HepG2 (cell line): ENCODE measurements around the gene MOK. TPM values are rescaled to one million over a fixed set of nuclear protein-coding genes. Genes with fewer than 3 reads are reported as not detected.
A peak's percentile ranks its signal among the peaks of the same experiment; 100 is the strongest.

Experiments used
- ATAC-seq: fragments of 200-7000 bp; cut with Tn5 transposase; 3 replicates; pipeline ENCODE4 v1.9.1; 2020; ENCODE audit warnings: mild to moderate bottlenecking, moderate library complexity
- BruUV-seq: library from RNA; stranded (reverse); fragments of 400-500 nt; replicated peaks from 2 replicates; lab custom pipeline; 2021; lab: Mats Ljungman, UMichigan
- CTCF ChIA-PET: fragments of 300-600 bp; formaldehyde crosslinking; extraction: SDS; loops from one replicate; lab custom pipeline; 2021; ENCODE audit warnings: low total read pairs, inconsistent platforms, low intra/inter-chr PET ratio; lab: Yijun Ruan, JAX
- POLR2A ChIA-PET: fragments of 350-600 bp; sonication (Branson Sonifier 250); formaldehyde crosslinking; loops from one replicate; lab custom pipeline; 2020; ENCODE audit warnings: antibody characterized with exemption, inconsistent platforms; lab: Yijun Ruan, JAX
- DNase-seq: peaks from one replicate; pipeline ENCODE4 v3.0.0-alpha.2; 2015; ENCODE audit warnings: low spot score
- FAIRE-seq: peaks from 3 replicates; lab custom pipeline; 2011; peaks lifted over from hg19 to GRCh38; lab: Jason Lieb, UNC
- H2AFZ ChIP-seq: one replicate; pipeline ENCODE4 v1.6.1; 2011; ENCODE audit warnings: low read length, inconsistent platforms
- H3K27ac ChIP-seq: fragments of 300-600 bp; 3 replicates; pipeline ENCODE4 v1.8.0; 2011; ENCODE audit warnings: mixed run types, mild to moderate bottlenecking, mixed read lengths, low read length, inconsistent platforms; ENCODE audit not compliant: insufficient read depth; ENCODE audit errors: extremely low read length
- H3K27me3 ChIP-seq, 2 experiments: fragments of 200-600 bp in 1 of 2; 2 replicates in 1 of 2; 3 replicates in 1 of 2; pipeline versions ENCODE4 v1.6.0 to v1.8.0; 2011; ENCODE audit warnings: low read length in 2 of 2, mild to moderate bottlenecking in 2 of 2, moderate library complexity in 2 of 2, inconsistent platforms in 1 of 2; ENCODE audit not compliant: insufficient read depth in 2 of 2, control insufficient read depth in 1 of 2
- H3K36me3 ChIP-seq, 2 experiments: fragments of 200-600 bp in 1 of 2; replicated peaks in 1 of 2; 2 replicates in 1 of 2; 3 replicates in 1 of 2; pipeline versions ENCODE4 v1.5.1 to v1.8.0; 2011; ENCODE audit warnings: low read length in 2 of 2, inconsistent platforms in 1 of 2; ENCODE audit not compliant: insufficient read depth in 2 of 2, control insufficient read depth in 1 of 2
- H3K4me1 ChIP-seq: 2 replicates; pipeline ENCODE4 v1.5.1; 2012; ENCODE audit warnings: low read length, inconsistent platforms; ENCODE audit not compliant: insufficient read depth
- H3K4me2 ChIP-seq: 2 replicates; pipeline ENCODE4 v1.6.0; 2011; ENCODE audit warnings: low read depth, low read length, inconsistent platforms
- H3K4me3 ChIP-seq, 3 experiments: fragments of 200-600 bp in 1 of 3; sonication (generic), shearing (Covaris generic) in 1 of 3; replicated peaks in 1 of 3; 2 replicates each; pipeline ENCODE4 v1.5.1; 2011 to 2016; ENCODE audit warnings: low read length in 3 of 3, inconsistent platforms in 2 of 3, low read depth in 2 of 3, mild to moderate bottlenecking in 2 of 3, control low read depth in 1 of 3, mixed read lengths in 1 of 3; ENCODE audit not compliant: insufficient read depth in 1 of 3
- H3K79me2 ChIP-seq: one replicate; pipeline ENCODE4 v1.6.1; 2011; ENCODE audit warnings: low read length, inconsistent platforms; ENCODE audit not compliant: insufficient read depth
- H3K9ac ChIP-seq: 2 replicates; pipeline ENCODE4 v1.6.0; 2011; ENCODE audit warnings: mild to moderate bottlenecking, low read depth, low read length, inconsistent platforms; ENCODE audit not compliant: insufficient read depth
- H3K9me3 ChIP-seq: 2 replicates; pipeline ENCODE4 v1.5.1; 2012; ENCODE audit warnings: mild to moderate bottlenecking, low read length
- H4K20me1 ChIP-seq: 2 replicates; pipeline ENCODE4 v1.6.0; 2011; ENCODE audit warnings: inconsistent platforms, mild to moderate bottlenecking, low read length, moderate library complexity; ENCODE audit not compliant: insufficient read depth
- ATF5 ChIP-seq: sonication (generic); formaldehyde crosslinking; IDR thresholded peaks from 2 replicates; pipeline ENCODE4 v1.4.0; 2020; ENCODE audit warnings: mild to moderate bottlenecking, low read depth, missing genetic modification reagents
- ATF6 ChIP-seq: sonication (generic); formaldehyde crosslinking; conservative IDR thresholded peaks from 2 replicates; pipeline ENCODE4 v1.4.0; 2020; ENCODE audit warnings: missing genetic modification reagents
- CERS6 ChIP-seq: sonication (generic); formaldehyde crosslinking; IDR thresholded peaks from 2 replicates; pipeline ENCODE4 v1.5.0; 2020; ENCODE audit warnings: missing genetic modification reagents
- EP300 ChIP-seq, 3 experiments: sonication (generic) in 1 of 3; formaldehyde crosslinking in 1 of 3; IDR thresholded peaks; 2 replicates each; pipeline versions ENCODE4 v1.5.1 to v1.6.1; 2011 to 2020; ENCODE audit warnings: low read depth in 2 of 3, low read length in 2 of 3, borderline replicate concordance in 1 of 3, improper control_type of control experiment in 1 of 3, mild to moderate bottlenecking in 1 of 3, missing genetic modification reagents in 1 of 3, moderate library complexity in 1 of 3
- JUN ChIP-seq: sonication (generic); formaldehyde crosslinking; IDR thresholded peaks from 2 replicates; pipeline ENCODE4 v1.4.0; 2020; ENCODE audit warnings: mild to moderate bottlenecking, missing genetic modification reagents
- MTA1 ChIP-seq: sonication (generic); formaldehyde crosslinking; IDR thresholded peaks from 2 replicates; pipeline ENCODE4 v1.4.0; 2020; ENCODE audit warnings: missing genetic modification reagents, mild to moderate bottlenecking, borderline replicate concordance
- PCBP1 ChIP-seq: fragments of 200-400 bp; formaldehyde crosslinking; IDR thresholded peaks from 2 replicates; pipeline ENCODE4 v1.6.1; 2017; ENCODE audit warnings: mild to moderate bottlenecking, low read depth, low read length, borderline replicate concordance
- PTBP1 ChIP-seq: fragments of 200-400 bp; formaldehyde crosslinking; IDR thresholded peaks from 2 replicates; pipeline ENCODE4 v1.6.1; 2018; ENCODE audit warnings: low read length, low read depth; ENCODE audit not compliant: poor library complexity, severe bottlenecking
- ZNF569 ChIP-seq: sonication (generic); formaldehyde crosslinking; IDR thresholded peaks from 2 replicates; pipeline ENCODE4 v1.5.0; 2020; ENCODE audit warnings: mild to moderate bottlenecking, missing genetic modification reagents, moderate library complexity, borderline replicate concordance
- ZNF710 ChIP-seq: sonication (generic); formaldehyde crosslinking; IDR thresholded peaks from 2 replicates; pipeline ENCODE4 v1.5.0; 2020; ENCODE audit warnings: mild to moderate bottlenecking, missing genetic modification reagents, borderline replicate concordance
- ZNF740 ChIP-seq: sonication (generic); formaldehyde crosslinking; IDR thresholded peaks from 2 replicates; pipeline ENCODE4 v1.4.0; 2020; ENCODE audit warnings: missing genetic modification reagents
- ZNF75D ChIP-seq: sonication (generic); formaldehyde crosslinking; IDR thresholded peaks from 2 replicates; pipeline ENCODE4 v1.8.1; 2023; ENCODE audit warnings: missing genetic modification reagents, mild to moderate bottlenecking, borderline replicate concordance
- ZSCAN9 ChIP-seq: IDR thresholded peaks from 2 replicates; pipeline ENCODE4 v1.6.1; 2016; ENCODE audit warnings: borderline replicate concordance
- WGBS: methylation state at CpG from one replicate; pipeline ENCODE4 v1.1.6; 2017; ENCODE audit warnings: low lambda C conversion rate; 5-methylcytosine and 5-hydroxymethylcytosine counted together
- in situ Hi-C: cut with HindIII; loops from 2 replicates; pipeline ENCODE4 v1.10.0; 2017; ENCODE audit warnings: low pct_unique_long_range_greater_than_20kb; ENCODE audit not compliant: extremely low pct_ligation_motif_present
- intact Hi-C: fragments of 100-400 bp; cut with micrococcal nuclease; formaldehyde crosslinking; loops from one replicate; pipeline ENCODE4 v1.10.0; 2022; ENCODE audit not compliant: unreplicated experiment
- polyA plus RNA-seq, 8 experiments: library from polyadenylated mRNA; depleted of rRNA in 3 of 8; stranded (reverse) in 7 of 8; unstranded in 1 of 8; fragments of >200 nt; fragmentation: Illumina TruSeq in 4 of 8; extraction: Trizol in 4 of 8; gene quantifications; 2 replicates each; pipeline versions ENCODE4 v1.2.1 to v1.2.3, GENCODE V29; 2011 to 2016; ENCODE audit warnings: low read depth in 4 of 8, missing spikeins in 1 of 8, mixed read lengths in 1 of 8; ENCODE audit not compliant: insufficient read depth in 1 of 8
- total RNA-seq, 5 experiments: library from RNA; depleted of rRNA; stranded (reverse); fragments of >200 nt; fragmentation: Illumina TruSeq; extraction: Trizol; gene quantifications; 2 replicates each; pipeline ENCODE4 v1.2.3, GENCODE V29; 2016; ENCODE audit warnings: low read depth in 1 of 5

The MOK gene
- total and polyA plus RNA-seq, 2 of the 13 experiments (the other 11 are each of a cell fraction or from before 2014, with no cell fraction given) = 15.3 to 16.9 TPM

GRCh38 chr14:102315121-102315520, 10.2 kb upstream of the MOK start (continued):
- no peak for TF ChIP-seq ZNF710 (CRISPR knock-in tag)
- no peak for TF ChIP-seq JUN
- TF ChIP-seq ZSCAN9 (CRISPR knock-in tag) = no peak
- no peak for TF ChIP-seq ATF5 (CRISPR knock-in tag)
- no peak for TF ChIP-seq MTA1 (CRISPR knock-in tag)

GRCh38 chr14:102314242-102315011, 9.5 kb upstream of the MOK start:
- Histone ChIP-seq H3K36me3 (no peaks in the 10 kb centered on the region), H3K27me3 (no peaks in the 10 kb centered on the region; a peak in 1 of 5 replicates), H3K79me2 (no peaks in the 10 kb centered on the region), H3K4me1 (peaks cover 44% of the 10 kb centered on the region), H3K4me3 (peak overlapping the region; percentile 69 to 86 (median 71)), H3K4me2 (peak overlapping the region; percentile 86), H2AFZ (peak overlapping the region; percentile 97), H3K9me3 (no peaks in the 10 kb centered on the region), H4K20me1 (no peaks in the 10 kb centered on the region), H3K9ac (peak overlapping the region; percentile 55), H3K27ac (peak overlapping the region; percentile 10)
- intact Hi-C loops = loop anchor here (1.0 to 5.0 kb wide), 3 partner anchors 79 to 203 kb away; no protein-coding TSS in a partner anchor
- DNase-seq = peak; percentile 53
- FAIRE-seq = no peak
- peak; percentile 72 for ATAC-seq
- CTCF ChIA-PET = interaction anchor here (1.0 to 3.0 kb wide), 3 partner anchors 19 to 100 kb away, joined by 3 to 44 read pairs (median 4); no protein-coding TSS in a partner anchor
- in situ Hi-C loops = loop anchor here (5.0 to 10.0 kb wide), 3 partner anchors 77 to 352 kb away; partner anchors contain the start of gene DYNC1H1
- no TSS peak for BruUV-seq
- 3% methylated on average over 39 of the region's 52 CpGs for WGBS
- POLR2A ChIA-PET = interaction anchor here (0.5 to 1.4 kb wide), 4 partner anchors 9 to 51 kb away, joined by 3 to 7 read pairs (median 3); partner anchors contain the start of gene MOK
- TF ChIP-seq ATF6 (CRISPR knock-in tag) (no peak), CERS6 (CRISPR knock-in tag) (no peak), ZNF740 (peak; percentile 64; the same call in 1 of the 2 replicates), PCBP1 (no peak), PTBP1 (no peak), ZNF75D (CRISPR knock-in tag) (no peak), ZNF569 (CRISPR knock-in tag) (no peak), EP300 (IDR thresholded peaks at IDR 0.05; ENCODE audit: low read depth in 2 of 2, low read length in 2 of 2) (no peak), EP300 (CRISPR knock-in tag; IDR thresholded peaks at IDR 0.05; ENCODE audit: borderline replicate concordance) (no peak)
